Duodenal mucosa (tissue), 2 donors: ENCODE results near the gene NUDT8.
A peak's percentile ranks its signal among the peaks of the same experiment; 100 is the strongest.
"Not testable (repeated sequence)": the region's sequence is repeated elsewhere in the genome, so short reads cannot be mapped to it uniquely, and the experiment has no call there.

Experiments
- H3K27ac ChIP-seq: one replicate; pipeline ENCODE4 v1.7.0; 2013; ENCODE audit warnings: low read depth, low read length
- H3K27me3 ChIP-seq, 2 donors: one replicate each; pipeline ENCODE4 v1.7.0; 2013; ENCODE audit warnings: low read length in 2 of 2, control low read depth in 1 of 2; ENCODE audit not compliant: insufficient read depth in 2 of 2, control insufficient read depth in 1 of 2
- H3K36me3 ChIP-seq, 2 donors: one replicate each; pipeline ENCODE4 v1.7.0; 2013; ENCODE audit warnings: low read length in 2 of 2, control low read depth in 1 of 2; ENCODE audit not compliant: insufficient read depth in 2 of 2, control insufficient read depth in 1 of 2
- H3K4me1 ChIP-seq, 2 donors: one replicate each; pipeline ENCODE4 v1.7.0; 2013; ENCODE audit warnings: low read length in 2 of 2, control low read depth in 1 of 2; ENCODE audit not compliant: insufficient read depth in 2 of 2, control insufficient read depth in 1 of 2
- H3K4me3 ChIP-seq, 2 donors: one replicate each; pipeline ENCODE4 v1.7.0; 2013; ENCODE audit warnings: low read length in 2 of 2, low read depth in 1 of 2
- H3K9ac ChIP-seq, 2 donors: one replicate each; pipeline ENCODE4 v1.7.0; 2013; ENCODE audit warnings: low read length in 2 of 2, low read depth in 1 of 2
- H3K9me3 ChIP-seq, 2 donors: one replicate each; pipeline ENCODE4 v1.7.0; 2013; ENCODE audit warnings: low read length in 2 of 2, control low read depth in 1 of 2; ENCODE audit not compliant: control insufficient read depth in 1 of 2

The NUDT8 gene

DNA sequence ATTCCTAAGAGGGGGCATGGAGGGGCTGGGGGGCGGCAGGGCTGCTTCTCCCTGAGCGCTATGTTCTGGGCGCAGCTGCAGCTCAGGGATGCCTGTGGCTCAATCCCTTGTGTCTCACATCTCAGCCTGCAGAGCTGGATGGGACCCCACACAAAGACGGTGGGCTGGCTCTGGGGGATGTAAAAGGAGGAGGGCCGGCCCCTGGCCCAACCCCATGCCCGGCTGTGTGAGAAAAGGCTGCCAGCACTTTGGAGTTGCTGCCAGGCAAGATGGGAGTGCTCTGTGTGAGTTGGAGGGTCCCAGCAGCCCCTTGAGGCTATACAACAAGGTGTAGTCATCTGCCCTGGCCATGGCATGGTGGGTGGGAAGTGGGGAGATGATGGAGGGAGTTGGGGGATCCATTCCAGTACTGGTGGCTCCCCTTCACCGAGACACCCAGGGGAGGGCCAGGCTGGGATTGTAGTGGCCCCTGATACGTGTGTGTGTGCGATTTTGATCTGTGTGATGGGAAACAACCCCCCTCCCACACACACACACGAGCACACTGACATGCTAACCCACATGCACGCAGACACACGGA is 11.1 kb upstream of the NUDT8 start:
- Histone ChIP-seq H3K4me1 (peaks cover 0 to 5% of the 10 kb centered on the region in 2 donors), H3K27me3 (no peaks in the 10 kb centered on the region), H3K9me3 (no peaks in the 10 kb centered on the region), H3K4me3 (no peak overlapping the region), H3K27ac (no peak overlapping the region), H3K36me3 (no peaks in the 10 kb centered on the region), H3K9ac (no peak overlapping the region)

DNA sequence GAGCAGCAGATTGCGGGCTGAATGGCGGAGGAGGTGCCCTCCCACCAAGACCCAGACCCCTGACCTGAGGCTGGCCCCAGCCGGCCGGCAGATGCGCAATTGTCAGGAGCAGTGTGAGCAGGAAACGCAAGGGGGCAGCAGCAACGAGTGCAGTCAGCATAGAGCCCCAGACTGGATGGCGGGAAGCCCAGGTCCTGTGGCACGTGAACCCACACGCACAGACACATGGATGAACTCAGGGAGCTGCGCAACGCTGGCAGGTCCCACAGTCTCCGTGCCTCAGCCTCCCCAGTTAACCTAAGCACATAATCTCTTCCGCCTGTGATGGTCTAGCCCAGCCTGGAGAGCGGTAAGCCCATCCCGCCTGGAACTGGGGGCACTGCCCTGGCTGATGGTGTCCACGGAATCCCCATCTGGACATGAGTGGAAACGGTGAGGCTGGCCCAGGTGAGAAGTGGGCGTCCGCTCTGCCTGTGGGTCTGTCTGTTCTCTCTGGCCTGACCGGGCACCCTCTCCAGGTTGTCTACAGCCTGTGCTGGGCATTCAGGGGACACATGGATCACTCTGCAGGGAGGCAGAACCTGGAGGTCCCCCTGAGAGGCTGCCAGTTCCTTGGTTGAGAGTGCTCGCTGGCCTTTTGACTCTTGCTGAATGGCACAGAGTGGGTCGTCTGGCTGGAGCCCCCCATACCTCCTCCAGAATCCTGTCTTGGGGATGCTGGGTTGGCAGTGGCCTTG is 10.5 kb upstream of the NUDT8 start:
- Histone ChIP-seq H3K27me3 (no peaks in the 10 kb centered on the region), H3K9ac (no peak overlapping the region), H3K27ac (no peak overlapping the region)

DNA sequence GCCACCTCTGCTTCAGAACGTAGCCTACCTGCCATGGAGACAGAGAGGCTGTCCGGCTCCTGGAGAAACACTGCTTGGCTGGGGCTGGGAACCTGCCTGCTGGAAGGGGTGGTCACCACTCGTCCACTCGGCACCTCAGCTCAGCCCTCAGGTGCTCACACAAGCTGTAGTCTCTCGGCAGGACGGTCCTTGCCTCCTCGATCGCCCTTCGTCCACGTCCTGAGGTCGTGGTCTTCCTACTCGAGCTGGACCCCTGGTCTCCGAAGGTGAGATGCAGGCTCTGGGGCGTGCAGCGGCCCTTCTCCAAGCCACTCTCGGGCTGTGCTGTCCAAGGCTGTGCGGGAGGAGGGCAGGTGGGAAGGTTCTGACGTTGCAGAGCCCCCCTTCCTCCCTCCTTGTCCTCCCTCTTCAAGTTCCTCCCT is 9.7 kb upstream of the NUDT8 start, which contains the start of gene TBX10:
Gene TBX10 (minus strand): TSS at position 326 of the 422 bp plus-strand sequence. CDS start 291 bp downstream, at position 35.
- Histone ChIP-seq H3K9ac (no peak within 1 kb of the TSS), H3K27me3 (no peaks in the 10 kb centered on the region), H3K4me1 (peaks cover 10 to 11% of the 10 kb centered on the region in 2 donors), H3K4me3 (no peak within 1 kb of the TSS), H3K27ac (no peak within 1 kb of the TSS), H3K9me3 (no peaks in the 10 kb centered on the region), H3K36me3 (no peaks in the 10 kb centered on the region)

More for the DNA sequence above, 10.5 kb upstream of the NUDT8 start:
- Histone ChIP-seq H3K4me1 (peaks cover 2 to 4% of the 10 kb centered on the region in 2 donors), H3K9me3 (no peaks in the 10 kb centered on the region), H3K36me3 (no peaks in the 10 kb centered on the region), H3K4me3 (no peak overlapping the region)

DNA sequence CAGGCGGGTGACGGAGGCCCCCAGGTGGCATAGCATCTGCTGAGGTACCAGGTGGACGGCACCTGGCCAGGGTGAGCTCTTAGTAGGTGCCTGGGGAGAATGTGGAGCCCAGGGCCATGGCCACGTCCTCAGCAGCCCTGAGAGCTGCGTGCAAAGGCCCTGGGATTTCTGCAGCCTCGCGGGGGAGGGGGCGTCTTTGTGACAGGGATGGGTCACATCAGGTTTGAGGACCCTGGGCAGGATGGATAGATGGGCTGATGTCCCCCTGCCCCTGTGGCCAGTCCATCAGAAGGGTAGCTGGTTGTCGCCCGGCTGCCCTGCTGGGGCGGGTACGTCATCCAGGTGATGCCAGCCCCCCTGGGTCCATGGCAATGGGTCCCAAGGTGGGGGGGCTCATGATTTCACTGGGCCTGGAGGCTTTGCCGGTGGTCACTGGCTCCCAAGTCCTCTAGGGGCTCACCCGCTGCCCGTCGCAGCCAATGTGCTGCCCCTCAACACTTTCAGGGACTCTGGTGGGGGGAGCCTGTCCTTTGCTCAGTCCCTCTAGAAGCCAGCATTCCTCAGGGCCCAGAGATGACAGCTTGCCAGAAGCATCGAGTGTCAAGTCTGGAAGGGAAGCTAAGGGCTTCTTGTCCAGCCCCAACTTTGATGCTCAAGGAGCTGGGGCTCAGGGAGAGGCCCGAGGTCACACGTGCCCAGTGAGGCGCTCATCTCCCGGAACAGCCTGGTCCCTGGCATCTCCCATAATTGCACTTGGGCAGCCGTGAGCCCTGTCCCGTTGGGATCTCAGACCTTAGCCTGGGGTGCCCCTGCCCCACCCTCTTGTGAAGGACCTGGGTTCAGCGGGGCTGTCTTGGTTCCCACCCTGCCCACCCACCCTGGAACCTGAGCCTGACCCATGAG is 9.0 kb upstream of the NUDT8 start:
- Histone ChIP-seq H3K4me3 (no peak overlapping the region), H3K36me3 (no peaks in the 10 kb centered on the region), H3K9ac (no peak overlapping the region), H3K27me3 (no peaks in the 10 kb centered on the region), H3K27ac (no peak overlapping the region), H3K4me1 (peaks cover 16 to 17% of the 10 kb centered on the region in 2 donors), H3K9me3 (no peaks in the 10 kb centered on the region)

DNA sequence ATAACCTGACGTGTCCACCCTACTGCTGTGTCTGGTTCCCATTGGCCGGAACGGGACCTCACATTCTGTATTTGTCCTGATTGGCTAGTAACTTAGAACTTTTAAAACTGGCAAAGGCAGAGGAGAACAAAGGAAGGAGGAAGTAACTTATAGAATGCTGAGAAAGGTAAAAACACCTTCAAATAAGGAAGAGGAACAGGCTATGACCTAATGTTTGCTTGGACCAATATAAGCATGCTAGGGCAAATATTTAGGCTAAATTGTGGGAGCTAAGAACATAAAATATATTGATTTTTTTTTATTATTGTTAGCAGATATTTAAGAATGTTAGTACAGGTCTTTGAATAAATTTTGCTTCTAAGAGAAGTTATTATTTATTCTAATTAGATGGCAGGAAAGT is 7.7 kb upstream of the NUDT8 start:
- not testable (repeated sequence) for H3K9me3 ChIP-seq, H3K27ac ChIP-seq, H3K4me3 ChIP-seq, H3K9ac ChIP-seq, H3K27me3 ChIP-seq, H3K36me3 ChIP-seq
- H3K4me1 ChIP-seq = peaks cover 29% of the 10 kb centered on the region in 2 donors

DNA sequence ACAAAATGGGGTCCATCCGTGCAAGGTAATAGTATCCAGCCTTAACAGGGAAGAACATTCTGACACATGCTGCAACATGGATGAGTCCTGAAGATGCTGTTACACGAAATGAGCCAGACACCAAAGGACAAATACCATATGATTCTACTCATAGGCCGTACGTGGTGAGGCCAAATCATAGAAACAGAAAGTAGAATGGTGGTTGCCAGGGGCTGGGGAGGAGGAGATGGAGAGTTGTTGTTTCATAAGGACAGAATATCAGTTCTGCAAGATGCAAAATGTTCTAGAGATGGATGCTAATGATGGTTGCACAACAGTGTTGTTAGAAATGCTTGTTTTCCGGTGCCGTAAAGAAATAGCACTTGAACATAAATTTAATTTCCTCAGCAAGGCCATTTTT is 7.2 kb upstream of the NUDT8 start:
- H3K9me3 ChIP-seq = no peaks in the 10 kb centered on the region

DNA sequence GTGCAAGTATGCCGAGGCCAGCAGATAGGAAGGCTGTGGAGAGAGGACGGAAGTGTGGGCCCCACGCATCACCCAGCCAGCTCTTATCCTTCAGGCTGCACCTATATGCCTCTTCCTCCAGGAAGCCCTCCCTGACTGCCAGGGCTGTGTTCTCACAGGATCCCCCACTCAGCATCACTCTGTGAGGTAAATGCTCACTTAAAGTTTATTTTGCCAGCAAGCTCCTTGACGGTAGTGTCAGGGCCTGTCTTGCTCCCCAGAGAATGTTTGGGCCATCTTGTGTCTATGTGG is 5.4 kb upstream of the NUDT8 start:
- H3K9me3 ChIP-seq = no peaks in the 10 kb centered on the region
- no peak overlapping the region for H3K27ac ChIP-seq
- H3K27me3 ChIP-seq = no peaks in the 10 kb centered on the region
- H3K4me1 ChIP-seq = peaks cover 47% of the 10 kb centered on the region in 2 donors
- no peaks in the 10 kb centered on the region for H3K36me3 ChIP-seq
- peak overlapping the region; percentile 38 to 68 for H3K9ac ChIP-seq
- no peak overlapping the region for H3K4me3 ChIP-seq

More for the DNA sequence above, 7.2 kb upstream of the NUDT8 start:
- Histone ChIP-seq H3K27ac (no peak overlapping the region), H3K9ac (no peak overlapping the region), H3K27me3 (no peaks in the 10 kb centered on the region), H3K4me1 (peaks cover 33 to 34% of the 10 kb centered on the region in 2 donors), H3K36me3 (no peaks in the 10 kb centered on the region), H3K4me3 (no peak overlapping the region)

DNA sequence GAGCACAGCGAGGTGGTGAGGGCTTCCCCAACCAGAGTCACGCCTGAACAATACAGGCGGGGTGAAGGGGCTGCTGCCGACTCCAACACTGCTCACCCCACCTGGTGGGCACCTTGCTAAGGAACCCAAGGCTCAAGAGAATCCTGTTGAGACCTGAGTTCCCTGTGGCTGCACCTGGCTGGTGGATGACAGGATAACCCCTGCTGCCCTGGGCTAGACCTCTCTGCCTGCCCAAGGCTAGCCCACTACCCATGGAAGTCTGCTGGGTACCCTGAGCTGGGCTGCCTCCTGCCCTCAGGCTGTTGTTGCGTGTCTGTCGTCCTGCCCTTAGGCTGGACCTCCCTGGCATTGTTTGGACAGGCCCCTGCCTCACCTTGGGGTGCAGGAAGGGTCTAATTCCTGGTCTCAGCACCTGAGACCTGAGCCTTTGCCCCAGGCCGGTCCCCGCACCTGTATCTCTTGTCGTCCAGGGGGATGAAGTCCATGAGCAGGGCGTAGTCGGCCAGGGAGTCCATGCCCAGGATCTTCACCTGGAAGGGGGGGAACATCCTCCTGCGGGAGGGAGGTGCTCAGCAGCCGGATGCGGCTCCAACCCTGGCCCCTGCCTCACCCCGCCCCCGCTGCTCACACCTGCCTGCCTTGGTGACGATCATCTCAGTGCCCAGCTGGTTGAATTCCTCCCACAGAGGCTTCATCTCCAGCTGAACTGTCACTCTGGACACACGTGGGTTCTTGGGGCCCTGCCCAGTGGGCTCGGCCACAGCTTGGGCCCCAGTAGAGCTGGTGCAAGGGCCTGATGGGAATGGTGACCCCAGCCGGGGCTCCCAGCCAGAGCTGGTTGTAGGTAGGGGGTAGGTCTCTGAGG is 4.9 kb upstream of the NUDT8 start:
- Histone ChIP-seq H3K36me3 (no peaks in the 10 kb centered on the region), H3K9ac (peak overlapping the region; percentile 38 to 68), H3K27me3 (no peaks in the 10 kb centered on the region), H3K4me3 (peak overlapping the region; percentile 7 to 47), H3K9me3 (no peaks in the 10 kb centered on the region), H3K27ac (peak overlapping the region; percentile 84), H3K4me1 (peaks cover 47% of the 10 kb centered on the region in 2 donors)

DNA sequence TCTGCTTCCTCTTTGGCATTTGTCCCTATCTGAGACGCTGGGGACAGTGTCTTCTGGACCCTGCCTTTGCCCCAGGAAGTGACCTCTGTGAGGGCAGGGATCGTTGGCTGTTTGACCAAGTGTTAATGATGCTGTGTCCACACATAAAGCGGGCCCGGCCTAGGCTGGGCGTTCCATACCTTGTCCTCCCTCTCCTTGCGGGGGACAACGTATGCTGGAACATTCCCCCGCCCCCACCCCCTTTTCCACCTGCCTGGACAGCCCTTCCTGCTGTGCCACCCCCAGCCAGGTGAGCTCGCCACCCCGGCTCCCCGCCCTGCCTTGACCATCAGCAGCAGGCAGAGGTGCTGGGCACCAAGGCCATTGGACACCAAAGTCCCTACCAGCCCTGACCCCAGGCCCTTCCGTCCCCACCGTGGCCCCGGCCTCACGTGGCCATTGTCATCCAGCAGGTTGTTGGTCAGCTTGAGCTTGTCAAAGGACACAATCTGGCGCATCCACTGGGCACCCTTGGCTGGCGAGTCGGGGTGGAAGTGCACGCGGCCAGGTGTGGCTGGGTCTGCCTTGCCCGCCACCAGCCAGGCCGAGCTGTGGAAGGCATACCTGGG is 4.1 kb upstream of the NUDT8 start:
- H3K4me1 ChIP-seq = peaks cover 50% of the 10 kb centered on the region in 2 donors
- no peak overlapping the region for H3K4me3 ChIP-seq
- peak overlapping the region; percentile 16 to 68 for H3K9ac ChIP-seq
- no peaks in the 10 kb centered on the region for H3K36me3 ChIP-seq
- H3K9me3 ChIP-seq = no peaks in the 10 kb centered on the region
- peak overlapping the region; percentile 53 for H3K27ac ChIP-seq
- H3K27me3 ChIP-seq = no peaks in the 10 kb centered on the region
